Mesodermal cell (in vitro differentiated cells): Measurements from ENCODE around the gene TP63.

ENCODE experiments used
- H3K27ac ChIP-seq: 2 replicates; pipeline ENCODE4 v1.7.0; 2013; ENCODE audit warnings: mild to moderate bottlenecking, low read depth, low read length, moderate library complexity; ENCODE audit not compliant: severe bottlenecking
- H3K36me3 ChIP-seq: 2 replicates; pipeline ENCODE4 v1.7.1; 2013; ENCODE audit warnings: mild to moderate bottlenecking, low read length, moderate library complexity; ENCODE audit not compliant: control insufficient read depth, insufficient read depth
- H3K4me1 ChIP-seq: one replicate; pipeline ENCODE4 v1.7.1; 2013; ENCODE audit warnings: mild to moderate bottlenecking, low read length; ENCODE audit not compliant: insufficient read depth, control insufficient read depth, poor library complexity, severe bottlenecking
- H3K4me3 ChIP-seq: 2 replicates; pipeline ENCODE4 v1.7.0; 2013; ENCODE audit warnings: low read length, control low read depth, mild to moderate bottlenecking; ENCODE audit not compliant: insufficient read depth, poor library complexity, severe bottlenecking; ENCODE audit errors: extremely low read depth
- H3K9me3 ChIP-seq: 2 replicates; pipeline ENCODE4 v1.7.1; 2013; ENCODE audit warnings: mild to moderate bottlenecking, low read length, moderate library complexity; ENCODE audit not compliant: control insufficient read depth
- WGBS, 2 experiments: methylation state at CpG; one replicate each; pipeline ENCODE4 v1.1.5; 2013; ENCODE audit warnings: missing lambda C conversion rate in 2 of 2; ENCODE audit not compliant: insufficient coverage in 2 of 2; 5-methylcytosine and 5-hydroxymethylcytosine counted together

Gene TP63

DNA sequence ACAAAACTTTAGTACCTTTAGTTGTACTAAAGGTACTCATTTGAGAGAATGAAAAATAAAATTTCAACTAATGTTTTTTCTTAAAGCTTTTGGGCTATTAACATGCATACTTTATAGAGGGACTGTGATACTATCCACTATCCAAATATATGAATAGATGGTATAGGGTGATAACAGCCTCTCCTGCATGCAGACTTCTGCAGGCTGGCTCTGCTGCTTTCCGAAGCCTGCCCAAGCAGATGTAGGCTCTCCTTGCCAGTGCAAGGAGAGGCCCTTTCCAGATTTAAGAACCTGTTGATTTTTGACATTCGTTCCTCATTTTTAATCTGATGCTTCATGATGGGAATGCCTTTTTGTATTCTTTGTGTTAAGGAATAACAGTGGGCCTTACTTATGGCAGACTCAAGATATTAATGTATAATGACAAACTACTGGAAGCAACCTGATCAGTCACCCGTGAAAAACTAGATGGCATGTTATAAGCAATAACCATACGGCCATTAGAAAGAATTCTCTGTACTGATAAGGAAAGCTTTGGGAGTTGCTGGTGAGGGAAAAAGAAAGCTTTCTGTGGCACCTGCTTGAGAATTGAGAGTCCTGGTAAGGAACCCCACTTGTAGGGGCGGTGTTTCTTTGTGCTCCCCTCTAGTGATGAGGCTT, 181.7 kb downstream of the TP63 start:
- H3K9me3 ChIP-seq: no peaks in the 10 kb centered on the region
- H3K4me3 ChIP-seq: no peak overlapping the region
- whole genome bisulfite sequencing, 2 experiments: 88 to 94% methylated on average over 4 to 5 of the region's 5 CpGs
- H3K4me1 ChIP-seq: no peaks in the 10 kb centered on the region
- H3K27ac ChIP-seq: no peak overlapping the region
- no peaks in the 10 kb centered on the region for H3K36me3 ChIP-seq

GRCh38 chr3:189813647-189814240, 182.6 kb downstream of the TP63 start:
- Histone ChIP-seq H3K4me1 (no peaks in the 10 kb centered on the region), H3K4me3 (no peak overlapping the region), H3K27ac (no peak overlapping the region), H3K36me3 (no peaks in the 10 kb centered on the region), H3K9me3 (no peaks in the 10 kb centered on the region)
- 82 to 84% methylated on average over 8 of the region's 10 CpGs for WGBS, 2 experiments

DNA sequence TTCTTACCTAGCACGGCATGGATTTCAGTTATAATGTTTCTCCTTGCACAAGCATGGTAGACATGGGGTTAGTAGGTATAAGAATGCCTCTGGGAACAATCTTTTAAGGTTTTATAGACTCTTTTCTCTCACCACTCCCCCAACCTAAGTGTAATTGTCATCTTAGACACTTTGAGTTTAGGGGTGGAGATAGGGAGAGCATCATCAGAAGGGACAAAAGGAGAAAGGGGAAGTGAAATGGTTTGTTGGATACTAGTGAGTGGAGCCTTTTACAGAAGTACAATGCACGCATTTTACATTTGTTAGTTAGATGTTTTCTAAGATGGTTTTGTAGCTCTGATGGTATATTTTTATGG, 189.2 kb downstream of the TP63 start:
- H3K9me3 ChIP-seq: no peaks in the 10 kb centered on the region
- WGBS, 2 experiments: 80% methylated on average over 1 of the region's 2 CpGs; no CpG with 5 or more reads in 1 of the 2 experiments

DNA sequence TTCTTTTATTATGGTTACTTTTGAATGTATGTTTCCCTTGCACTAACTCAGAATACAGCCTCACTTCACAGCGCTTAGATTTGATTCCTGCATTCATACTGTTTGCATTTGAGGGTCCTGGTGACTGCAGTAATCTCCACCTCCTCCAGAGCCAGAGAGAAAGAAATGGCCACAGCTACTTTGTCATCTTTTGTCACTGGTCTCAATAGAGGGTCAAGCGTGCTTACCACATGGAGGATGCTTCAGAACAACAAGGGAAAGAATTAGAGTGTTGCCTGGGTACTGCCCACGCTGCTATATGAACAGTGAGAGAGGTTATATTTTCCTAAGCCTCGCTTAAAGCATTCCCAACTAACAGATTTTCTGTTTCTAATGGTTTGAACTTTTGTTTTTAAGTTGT, 190.1 kb downstream of the TP63 start:
- WGBS, 2 experiments: 30 to 100% methylated on average over 1 to 2 of the region's 4 CpGs
- Histone ChIP-seq H3K27ac (no peak overlapping the region), H3K4me1 (peaks cover 14% of the 10 kb centered on the region), H3K4me3 (no peak overlapping the region), H3K36me3 (no peaks in the 10 kb centered on the region), H3K9me3 (no peaks in the 10 kb centered on the region)

More for the DNA sequence above, 189.2 kb downstream of the TP63 start:
- Histone ChIP-seq H3K36me3 (no peaks in the 10 kb centered on the region), H3K4me3 (no peak overlapping the region), H3K4me1 (peaks cover 14% of the 10 kb centered on the region), H3K27ac (no peak overlapping the region)

GRCh38 chr3:189822726-189823125, 191.5 kb downstream of the TP63 start:
- no peaks in the 10 kb centered on the region for H3K9me3 ChIP-seq
- H3K36me3 ChIP-seq: no peaks in the 10 kb centered on the region
- no peak overlapping the region for H3K4me3 ChIP-seq
- H3K4me1 ChIP-seq: peaks cover 14% of the 10 kb centered on the region
- H3K27ac ChIP-seq: no peak overlapping the region
- WGBS, 2 experiments: 87 to 94% methylated on average over 3 of the region's 3 CpGs

DNA sequence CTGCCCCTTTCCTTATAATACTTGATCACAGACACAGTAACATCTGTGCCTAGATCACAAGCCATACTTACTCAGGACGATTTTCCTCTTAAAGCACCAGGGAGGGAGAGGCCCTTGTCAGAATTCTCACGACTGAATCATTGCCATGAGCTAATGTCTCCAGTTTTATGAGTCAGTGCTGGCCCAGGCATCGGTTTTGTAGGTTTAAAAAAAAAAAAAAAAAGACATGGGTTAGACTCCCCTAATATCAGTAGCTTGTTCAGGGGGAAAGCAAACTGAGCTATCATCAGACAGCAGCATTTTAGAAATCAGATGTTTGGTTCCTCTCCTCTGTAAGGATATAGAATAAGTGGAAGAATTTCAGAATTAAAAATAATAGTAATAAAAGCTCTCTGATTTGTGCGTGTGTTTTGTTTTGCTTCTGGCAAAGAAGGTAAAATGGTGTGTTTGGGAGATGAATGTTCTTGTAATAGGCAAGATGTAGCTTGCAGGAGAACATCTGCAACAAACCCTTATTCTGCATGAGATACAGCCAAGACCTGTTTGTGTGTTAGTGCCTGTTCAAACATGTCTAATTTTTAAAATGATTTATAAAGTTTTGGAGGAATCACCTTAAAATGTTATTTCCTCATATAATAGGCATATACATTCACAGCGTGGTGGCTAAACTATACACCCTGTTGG, 193.6 kb downstream of the TP63 start:
- H3K27ac ChIP-seq: no peak overlapping the region
- 56 to 94% methylated on average over 2 to 3 of the region's 5 CpGs for WGBS, 2 experiments
- H3K4me3 ChIP-seq: no peak overlapping the region
- no peaks in the 10 kb centered on the region for H3K36me3 ChIP-seq
- no peaks in the 10 kb centered on the region for H3K9me3 ChIP-seq
- peaks cover 14% of the 10 kb centered on the region for H3K4me1 ChIP-seq

GRCh38 chr3:189826566-189826965, 195.4 kb downstream of the TP63 start:
- H3K4me1 ChIP-seq: peaks cover 14% of the 10 kb centered on the region
- H3K27ac ChIP-seq: no peak overlapping the region
- H3K4me3 ChIP-seq: no peak overlapping the region
- no peaks in the 10 kb centered on the region for H3K9me3 ChIP-seq
- H3K36me3 ChIP-seq: no peaks in the 10 kb centered on the region
- WGBS, 2 experiments: 86 to 93% methylated on average over 2 to 3 of the region's 3 CpGs

GRCh38 chr3:189827108-189827507, 195.9 kb downstream of the TP63 start:
- no peak overlapping the region for H3K27ac ChIP-seq
- H3K9me3 ChIP-seq: no peaks in the 10 kb centered on the region
- WGBS, 2 experiments: no CpG with 5 or more reads among the region's 1 CpG
- no peaks in the 10 kb centered on the region for H3K36me3 ChIP-seq
- peaks cover 12% of the 10 kb centered on the region for H3K4me1 ChIP-seq
- no peak overlapping the region for H3K4me3 ChIP-seq

- WGBS, 2 experiments: no CpG with 5 or more reads among the region's 2 CpGs
- no peaks in the 10 kb centered on the region for H3K4me1 ChIP-seq
- H3K36me3 ChIP-seq: no peaks in the 10 kb centered on the region
- no peak overlapping the region for H3K4me3 ChIP-seq
- no peak overlapping the region for H3K27ac ChIP-seq
- no peaks in the 10 kb centered on the region for H3K9me3 ChIP-seq
These were observed 199.2 kb downstream of the TP63 start for GRCh38 chr3:189830401-189830800.

DNA sequence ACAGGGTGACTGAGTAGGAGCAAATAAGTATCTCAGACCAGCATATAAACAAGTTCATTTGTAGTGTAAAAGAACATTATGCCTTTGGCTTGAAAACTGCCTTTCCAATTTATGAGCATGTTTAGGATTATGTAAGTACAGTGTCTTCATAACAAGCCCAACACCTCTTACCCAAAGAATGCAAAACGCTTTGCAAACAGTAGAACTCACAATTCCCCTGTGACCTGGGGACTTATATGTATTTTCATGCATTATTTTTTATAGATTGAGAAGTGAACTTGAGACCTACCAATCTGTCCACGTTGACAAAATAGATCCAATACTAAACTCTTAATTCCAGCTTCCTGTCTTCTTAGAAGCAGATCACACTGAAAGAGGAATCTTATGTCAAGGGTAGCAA, 202.1 kb downstream of the TP63 start:
- no peaks in the 10 kb centered on the region for H3K4me1 ChIP-seq
- WGBS, 2 experiments: no CpG with 5 or more reads among the region's 2 CpGs
- no peak overlapping the region for H3K4me3 ChIP-seq
- H3K27ac ChIP-seq: no peak overlapping the region
- no peaks in the 10 kb centered on the region for H3K9me3 ChIP-seq
- no peaks in the 10 kb centered on the region for H3K36me3 ChIP-seq

DNA sequence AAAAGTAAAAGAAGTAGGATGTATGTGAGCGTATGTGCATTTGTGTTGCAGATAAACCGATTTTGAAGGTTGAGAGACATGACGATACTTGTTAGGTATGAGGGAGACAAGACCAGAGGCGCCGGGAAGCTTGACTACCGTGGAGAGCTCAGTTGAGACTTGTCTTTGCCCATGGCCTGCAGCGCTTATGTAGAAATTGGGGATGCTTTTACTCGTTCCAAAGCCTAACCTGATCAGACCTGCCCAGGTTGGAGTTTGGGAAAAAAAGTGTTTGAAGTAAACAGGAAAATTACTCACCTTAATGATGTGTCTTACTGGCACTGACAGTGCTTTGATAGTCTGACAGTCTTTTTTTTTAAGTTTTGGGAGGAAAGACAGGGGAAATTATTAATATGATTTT, 202.8 kb downstream of the TP63 start:
- Histone ChIP-seq H3K4me3 (no peak overlapping the region), H3K9me3 (no peaks in the 10 kb centered on the region), H3K4me1 (no peaks in the 10 kb centered on the region), H3K36me3 (no peaks in the 10 kb centered on the region), H3K27ac (no peak overlapping the region)
- WGBS, 2 experiments: 86 to 90% methylated on average over 8 of the region's 8 CpGs
